GM21360 (cell line): ENCODE results near the gene TTC28.

Experiments
- ATAC-seq: cut with Tn5 transposase; IDR thresholded peaks from one replicate; pipeline ENCODE4 v1.9.1; 2021; ENCODE audit warnings: mild to moderate bottlenecking, moderate library complexity; ENCODE audit not compliant: unreplicated experiment

Gene TTC28

DNA sequence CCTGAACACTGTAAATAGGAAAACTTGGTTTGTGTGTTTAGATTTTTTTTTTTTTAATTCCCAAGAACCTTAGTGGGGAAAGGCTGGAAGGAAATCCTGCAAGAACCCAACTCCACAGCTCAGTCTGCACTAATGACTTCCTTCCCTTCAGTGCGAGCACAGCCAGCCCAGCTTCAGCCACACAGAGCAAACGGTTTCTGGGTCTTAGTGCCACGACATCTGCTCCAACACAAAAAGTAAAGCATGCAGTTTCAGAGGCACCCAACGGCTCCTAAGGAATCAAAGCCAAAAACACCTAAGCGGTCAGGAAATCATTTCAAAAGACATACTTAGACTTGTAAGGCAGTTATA, 236.1 kb downstream of the TTC28 start:
- no peak for ATAC-seq

- no peak for ATAC-seq
Measured at GRCh38 chr22:28442711-28443525, 236.7 kb downstream of the TTC28 start.

DNA sequence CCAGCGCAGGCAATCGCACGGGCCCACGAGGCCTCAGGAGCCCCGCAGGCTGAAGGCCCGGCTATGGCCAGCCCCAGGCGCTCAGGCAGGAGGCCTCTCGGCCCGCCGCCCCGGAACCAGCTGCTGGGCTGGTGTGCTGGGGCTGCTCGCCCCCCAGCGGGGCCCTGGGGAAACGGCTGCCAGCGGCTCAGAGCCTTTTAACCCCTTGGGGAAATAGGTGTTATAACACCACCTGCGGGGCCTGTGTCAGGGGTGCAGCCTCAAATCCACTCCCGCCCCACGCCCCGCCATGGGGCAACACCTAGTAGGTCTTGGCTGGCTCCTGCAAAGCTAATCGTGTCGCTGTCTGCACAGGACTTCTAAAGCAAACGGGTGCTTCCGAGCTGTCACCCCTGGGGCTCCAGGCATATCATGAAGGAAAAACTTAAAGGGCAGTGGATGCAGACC, 237.4 kb downstream of the TTC28 start:
- ATAC-seq, result no peak

DNA sequence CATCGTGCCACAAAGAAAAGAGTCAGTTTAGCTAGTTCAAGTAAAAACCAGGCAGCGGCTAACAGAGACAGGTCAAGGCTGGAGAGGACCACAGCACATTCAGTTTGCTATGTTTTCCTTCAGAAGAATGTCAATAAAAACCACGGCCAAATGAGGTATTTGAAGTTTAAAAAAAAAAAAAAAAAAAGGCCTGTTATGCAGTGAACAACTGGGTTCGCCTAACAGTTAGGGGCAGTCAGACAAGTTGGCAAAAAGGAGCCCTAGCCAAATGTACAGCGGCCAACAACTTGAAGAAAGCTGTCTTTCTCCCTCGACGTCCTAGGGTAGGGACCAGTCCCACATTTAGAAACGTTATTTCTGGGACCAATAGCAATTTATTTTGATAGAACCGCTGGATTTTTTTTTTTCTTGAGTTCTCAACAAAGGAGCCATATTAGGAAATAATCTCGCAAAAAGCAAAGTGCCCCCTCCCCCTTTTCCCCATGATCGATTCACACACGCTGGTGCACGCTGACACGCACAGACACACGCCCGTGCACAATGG, 237.8 kb downstream of the TTC28 start:
- no peak for ATAC-seq

- ATAC-seq, result no peak
Measured at GRCh38 chr22:28440592-28441390, 238.8 kb downstream of the TTC28 start.

GRCh38 chr22:28438183-28438768, 241.4 kb downstream of the TTC28 start:
- no peak for ATAC-seq

- no peak for ATAC-seq
Measured at GRCh38 chr22:28435982-28436381, 243.7 kb downstream of the TTC28 start.

DNA sequence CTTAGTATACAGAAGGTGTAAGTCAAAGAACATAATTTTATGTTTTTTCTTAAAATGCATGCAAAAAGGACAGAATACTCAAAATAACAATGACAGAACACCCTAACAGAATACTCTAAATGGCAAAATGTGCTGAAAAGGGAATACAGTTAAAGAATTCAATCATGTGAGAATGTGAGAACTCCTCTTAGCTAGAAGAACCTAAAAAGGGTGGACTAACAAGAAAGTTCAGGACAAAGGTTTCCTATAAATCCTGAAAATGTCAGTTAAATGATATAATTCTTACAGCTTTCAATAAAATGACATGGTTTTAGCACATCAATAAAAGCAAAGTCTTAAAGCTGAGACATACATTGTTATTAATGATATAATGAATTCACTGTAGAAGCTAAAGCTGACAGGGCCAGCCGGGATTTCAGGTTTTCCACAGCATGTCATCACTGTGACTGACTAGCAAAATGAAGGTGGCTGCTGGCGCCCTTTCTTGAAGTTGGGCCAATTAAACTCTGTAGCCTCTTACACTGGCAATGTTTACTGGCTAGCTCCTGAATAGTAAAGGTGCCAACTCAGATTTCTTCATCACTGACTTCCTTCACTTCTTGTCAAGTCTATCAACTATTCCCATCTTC, 244.4 kb downstream of the TTC28 start:
- no peak for ATAC-seq

- no peak for ATAC-seq
Measured at GRCh38 chr22:28430466-28431025, 249.1 kb downstream of the TTC28 start.

DNA sequence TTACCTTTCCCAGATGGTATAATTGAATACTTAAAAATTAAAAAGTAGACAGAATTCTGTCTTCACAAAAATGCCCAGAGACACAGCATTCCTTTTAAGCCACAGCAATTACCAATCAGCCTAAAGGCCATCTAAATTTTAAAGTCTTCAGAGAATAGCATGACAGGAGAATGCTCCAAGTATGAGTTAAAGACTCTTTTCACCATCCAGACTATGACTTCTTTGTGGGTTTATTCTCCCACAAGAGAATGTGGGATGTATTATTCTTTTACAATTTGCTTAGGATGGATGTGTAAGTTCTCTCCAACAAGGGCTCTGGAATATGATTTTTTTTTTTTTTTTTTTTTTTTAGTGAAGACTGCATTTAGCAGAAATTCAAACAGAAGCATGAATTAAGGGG, 249.9 kb downstream of the TTC28 start:
- no peak for ATAC-seq

- no peak for ATAC-seq
Measured at GRCh38 chr22:28428271-28428670, 251.4 kb downstream of the TTC28 start.

GRCh38 chr22:28426346-28427132, 253.1 kb downstream of the TTC28 start:
- no peak for ATAC-seq

DNA sequence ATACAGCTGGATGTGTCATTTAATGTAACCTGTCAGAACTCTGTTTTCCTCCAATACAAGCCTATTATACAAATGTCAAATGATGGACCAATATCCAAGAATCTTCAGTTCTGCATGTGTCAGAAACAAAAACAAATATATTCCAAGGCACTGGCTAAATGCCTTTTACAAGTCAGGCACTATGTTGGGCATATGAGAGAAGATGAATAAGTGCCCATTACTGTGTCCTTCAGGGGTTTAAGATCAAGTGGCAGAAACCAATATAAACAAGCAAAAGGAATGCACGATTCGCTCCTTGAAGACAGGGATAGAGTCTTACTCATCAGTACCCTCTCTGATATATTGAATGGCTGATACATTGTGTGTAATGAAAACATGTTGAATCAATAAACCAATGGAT, 254.4 kb downstream of the TTC28 start:
- no peak for ATAC-seq

GRCh38 chr22:28424427-28425080, 255.1 kb downstream of the TTC28 start:
- no peak for ATAC-seq

DNA sequence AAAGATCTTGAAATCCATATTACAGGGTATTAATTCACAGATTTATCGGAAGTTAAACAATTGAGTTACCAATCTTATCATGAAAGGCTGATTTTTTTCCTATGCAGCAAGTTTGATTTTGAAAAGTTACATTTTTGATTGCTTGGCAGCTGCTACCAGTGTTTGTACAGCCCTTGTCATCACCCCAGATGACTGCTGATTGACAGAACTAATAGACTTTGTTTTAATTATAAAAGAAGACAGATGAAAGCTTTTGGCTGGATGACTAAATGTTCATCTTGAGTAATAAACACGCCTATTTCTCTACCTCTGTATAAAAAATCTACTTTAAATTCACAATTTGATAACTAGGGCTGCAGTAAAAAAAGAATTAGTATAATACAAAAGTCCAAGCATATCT, 259.7 kb downstream of the TTC28 start:
- ATAC-seq, result no peak

DNA sequence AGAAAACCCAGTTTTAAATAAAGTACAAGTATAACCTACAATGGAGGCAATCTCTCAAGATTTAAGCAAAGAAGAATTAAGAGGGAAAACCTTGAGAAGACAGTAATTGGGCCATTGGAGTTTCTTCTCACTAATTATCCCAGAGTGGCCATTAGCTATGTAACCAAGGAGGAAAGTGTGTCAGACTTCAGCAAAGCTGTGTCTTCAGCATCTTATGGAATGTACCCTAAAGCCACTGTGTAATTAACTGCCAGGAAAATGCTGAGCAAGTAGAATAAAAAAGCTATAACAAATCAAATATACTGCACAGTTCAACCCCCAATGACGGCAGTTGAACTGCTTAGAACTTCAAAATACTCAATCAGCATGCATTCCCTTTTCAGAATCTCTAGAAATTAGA, 261.6 kb downstream of the TTC28 start:
- ATAC-seq, result no peak

DNA sequence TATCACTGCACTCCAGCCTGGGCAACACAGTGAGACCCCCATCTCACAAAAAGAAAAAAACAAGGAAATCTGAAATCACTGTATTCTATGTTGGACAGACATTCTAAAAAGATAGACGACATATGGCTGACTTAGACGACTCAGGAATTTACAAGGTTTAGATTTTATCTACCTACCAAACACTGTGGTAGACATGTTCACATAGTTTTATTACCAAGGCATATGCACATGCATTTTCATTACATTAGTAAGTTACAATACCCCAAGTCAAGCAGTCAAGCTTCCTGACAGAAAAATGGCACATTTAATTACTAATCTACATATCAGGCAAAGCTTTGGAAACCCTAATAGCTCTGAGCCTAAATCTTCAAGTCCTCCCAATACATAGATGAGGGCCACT, 262.2 kb downstream of the TTC28 start:
- no peak for ATAC-seq

DNA sequence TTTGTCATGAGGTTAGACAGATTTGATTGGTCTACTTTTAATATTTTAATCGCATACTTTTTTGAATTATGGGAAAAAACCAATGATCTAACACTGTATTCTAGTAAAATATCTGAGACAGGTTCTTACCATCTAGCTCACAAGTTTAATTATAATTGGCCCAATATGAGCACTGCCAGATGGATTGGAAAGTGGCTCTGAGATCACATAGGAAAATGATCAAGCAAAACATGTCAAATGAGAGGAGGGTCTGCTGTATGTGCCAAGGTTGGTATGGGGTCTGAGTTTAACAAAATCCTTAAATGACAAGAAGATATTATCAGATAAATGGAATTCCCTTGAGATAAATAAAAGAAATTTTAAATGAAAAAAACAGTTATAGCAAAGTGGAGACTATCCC, 264.7 kb downstream of the TTC28 start:
- ATAC-seq, result no peak

DNA sequence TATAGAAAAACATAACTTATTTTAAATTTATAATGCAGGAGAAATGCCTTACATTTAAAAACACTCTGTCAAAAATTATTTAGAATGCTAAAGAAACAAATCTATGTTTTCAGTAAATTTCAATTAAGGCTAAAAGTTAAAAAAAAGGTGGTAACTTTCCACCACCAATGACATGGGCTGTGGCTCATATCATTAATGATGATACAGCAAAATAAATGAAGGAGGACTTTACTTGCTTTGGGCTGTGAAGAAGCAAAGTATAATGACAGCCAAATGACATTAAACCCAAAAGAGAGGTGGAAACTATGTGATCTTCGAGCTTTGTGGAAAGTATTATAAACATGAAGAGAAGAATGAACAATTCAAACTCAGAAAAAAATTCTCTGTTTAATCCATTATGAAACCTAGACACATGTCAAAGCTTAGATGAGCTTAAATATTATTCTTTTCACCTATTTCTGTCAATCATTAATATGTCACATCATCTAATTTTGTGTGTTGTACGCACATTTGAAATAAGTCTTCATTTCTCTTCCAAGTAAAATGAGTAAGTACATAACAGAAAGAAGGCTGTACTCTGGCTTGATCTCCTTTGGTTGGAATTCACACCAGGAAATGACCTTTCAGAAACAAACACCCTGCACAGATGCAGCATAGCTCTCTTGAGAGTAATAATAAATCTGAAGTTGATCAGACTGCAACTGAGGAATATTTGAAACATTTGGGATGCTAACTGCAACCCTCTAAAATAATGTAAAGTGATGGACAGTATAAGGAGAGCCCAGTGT, 265.8 kb downstream of the TTC28 start:
- ATAC-seq, result no peak
